Stimulated activated CD4-positive, alpha-beta T cell treated with anti-CD3 and anti-CD28 coated beads, Interleukin-2, amount 100 ng/mL, for 24 hours (primary cell): Measurements from ENCODE around the gene IFI27L2.

Source experiments
- DNase-seq, 2 donors: peaks; one replicate each; pipeline ENCODE4 v3.0.0-alpha.2; 2020

Gene IFI27L2

DNA sequence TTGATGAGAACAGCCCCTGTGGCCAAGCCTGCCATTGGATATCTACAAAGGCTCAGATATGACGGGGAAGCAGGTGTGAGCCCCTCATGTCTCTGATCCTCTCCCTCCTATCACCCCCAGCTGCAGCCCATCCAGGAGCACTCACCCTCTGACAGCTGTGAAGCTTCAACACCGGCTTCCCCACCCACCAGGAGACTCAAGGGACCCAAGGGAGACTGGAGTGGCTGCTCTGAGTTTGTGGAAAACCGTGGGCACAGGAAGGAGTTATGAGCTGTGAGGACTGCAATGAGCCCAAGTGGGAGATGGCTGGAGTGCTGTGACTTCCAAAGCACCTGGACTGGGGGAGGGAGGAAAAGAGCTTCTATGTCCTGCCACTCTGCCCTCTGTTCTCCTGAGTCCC, 7.9 kb downstream of the IFI27L2 start:
- DNase-seq: no peak

DNA sequence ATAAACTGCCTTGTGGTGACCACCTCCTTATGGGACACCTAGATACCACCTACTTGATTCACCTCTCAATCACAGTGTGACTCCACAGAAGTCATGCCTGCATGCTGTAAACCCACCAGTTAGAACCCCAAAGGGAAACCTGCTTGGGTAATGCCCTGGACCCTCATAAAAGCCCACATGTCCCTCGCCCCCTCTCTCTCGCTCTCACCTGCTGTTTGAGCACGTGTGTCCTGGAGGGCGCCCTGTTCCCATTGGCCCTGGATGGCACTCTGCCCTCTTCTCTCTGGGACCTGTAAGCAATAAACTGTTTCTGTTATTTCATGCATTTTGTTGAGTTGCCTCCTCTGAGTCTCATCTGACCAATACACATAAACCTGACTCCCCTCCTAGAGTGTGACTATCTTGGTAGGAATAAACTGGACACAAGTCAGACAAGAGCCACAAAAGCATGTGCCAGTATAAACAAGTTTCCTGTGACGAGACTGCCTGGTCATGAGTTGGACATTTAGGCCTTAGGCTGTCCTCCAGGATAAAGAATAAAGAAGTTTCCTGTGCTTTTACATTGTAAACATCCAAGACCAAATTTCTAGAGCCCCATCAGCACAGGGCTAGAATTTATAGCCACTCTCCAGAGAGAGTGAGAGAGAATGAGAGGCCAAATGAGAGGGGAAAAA, 8.6 kb downstream of the IFI27L2 start:
- DNase-seq: no peak

DNA sequence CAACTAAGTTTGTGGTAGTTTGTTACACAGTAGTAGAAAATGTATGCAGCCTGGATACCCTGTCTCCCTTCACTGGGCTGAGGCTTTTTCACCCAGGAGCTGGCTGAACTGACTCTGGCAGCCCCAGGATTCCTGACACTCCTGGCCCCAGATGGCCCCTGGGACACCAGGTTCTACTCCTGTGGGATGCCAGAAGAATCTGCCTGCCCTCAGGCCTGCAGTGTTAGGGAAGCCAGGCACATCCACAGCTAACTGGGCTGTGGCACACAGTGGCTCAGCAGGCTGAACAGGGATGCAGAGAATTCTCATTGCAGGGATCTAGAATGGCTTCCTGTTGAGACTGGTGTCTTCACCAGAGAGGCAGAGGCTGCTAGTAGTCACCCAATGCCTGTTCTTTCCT, 10.3 kb downstream of the IFI27L2 start:
- no peak for DNase-seq

DNA sequence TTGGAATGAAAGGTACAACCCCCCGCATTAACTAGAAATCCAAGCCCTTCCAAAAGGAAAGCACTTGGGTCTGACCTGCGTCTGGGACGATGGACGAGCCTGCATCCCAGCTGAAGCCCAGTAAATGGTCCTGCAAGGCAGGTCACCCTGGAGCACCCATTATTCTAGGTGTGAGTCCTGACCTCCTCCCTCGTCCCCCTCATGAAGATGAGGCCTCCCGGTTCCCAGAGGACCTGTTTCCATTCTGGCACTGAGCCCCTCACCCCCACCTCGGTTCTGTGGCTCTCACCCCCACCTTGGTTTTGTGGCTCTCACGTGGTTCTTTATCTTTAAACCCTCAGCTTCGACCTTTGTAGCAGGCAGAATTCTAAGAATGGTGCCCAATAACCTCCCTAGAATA, 11.5 kb downstream of the IFI27L2 start:
- no peak for DNase-seq

DNA sequence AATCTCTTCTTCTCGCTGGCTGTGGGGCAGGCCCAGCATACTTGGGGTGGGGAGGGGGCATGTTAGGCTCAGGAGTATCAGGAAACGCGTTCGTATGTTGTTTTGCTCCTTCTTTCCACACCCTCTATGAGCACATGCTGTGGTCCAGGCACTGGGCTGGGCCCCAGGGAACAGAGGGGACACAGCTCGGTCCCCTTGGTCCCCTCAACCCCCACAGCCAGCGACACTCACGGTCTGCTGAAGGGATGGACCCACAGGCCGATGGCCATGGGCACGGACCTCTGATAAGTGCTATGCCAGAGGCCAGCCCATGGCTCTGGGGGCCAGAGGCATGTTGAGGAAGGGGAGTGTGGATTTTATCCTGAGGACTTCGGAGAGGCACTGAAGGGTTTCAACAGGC, 12.7 kb downstream of the IFI27L2 start:
- DNase-seq: no peak

- no peak for DNase-seq
Measured at GRCh38 chr14:94115631-94116030, 13.8 kb downstream of the IFI27L2 start.

DNA sequence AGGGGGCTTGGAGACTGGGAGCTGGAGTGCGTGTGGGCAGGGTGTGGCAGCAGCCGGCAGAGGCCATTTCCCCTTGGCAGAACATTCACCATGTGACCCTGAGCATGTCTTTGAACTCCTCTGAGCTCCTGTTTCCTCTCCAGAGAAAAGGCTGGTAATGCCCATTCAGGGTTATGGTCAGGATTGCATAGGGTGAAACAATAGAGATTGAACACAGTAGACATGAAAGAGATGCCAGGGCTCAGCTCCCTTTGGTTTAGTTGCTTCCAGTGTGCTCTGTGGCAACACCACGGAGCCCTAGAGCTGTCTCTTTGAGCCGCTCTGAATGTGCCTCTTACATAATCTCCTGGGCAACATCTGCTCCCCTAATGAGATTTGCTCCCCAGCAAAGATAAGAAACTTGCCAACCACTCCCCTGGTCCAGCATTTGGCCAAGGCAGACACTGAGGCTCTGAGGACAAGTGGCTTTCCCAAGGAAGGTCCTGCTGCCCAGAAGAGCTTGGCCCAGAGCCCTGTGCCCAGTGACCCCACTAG, 14.3 kb downstream of the IFI27L2 start:
- no peak for DNase-seq

DNA sequence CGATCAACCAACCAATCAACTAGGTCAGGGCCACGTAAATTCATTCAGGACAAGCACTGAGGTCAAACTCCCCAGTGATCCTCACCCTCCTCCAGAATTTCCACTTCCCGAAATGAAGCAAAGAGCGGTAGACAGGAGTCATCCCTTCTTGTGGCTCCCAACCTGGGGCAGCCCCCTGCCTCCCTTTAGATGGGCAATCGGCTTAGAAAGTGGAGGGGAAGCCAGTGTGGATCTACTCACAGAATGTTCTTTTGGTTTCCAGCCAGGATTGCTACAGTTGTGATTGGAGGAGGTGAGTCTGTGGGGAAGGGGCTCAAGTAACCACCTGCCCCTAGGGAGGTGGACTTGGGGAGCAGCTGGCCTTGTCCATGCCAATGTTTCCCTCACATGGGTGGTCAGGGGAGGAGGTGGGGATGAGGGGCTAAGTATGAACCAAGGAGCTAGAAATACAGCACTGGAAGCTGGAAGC, 14.8 kb downstream of the IFI27L2 start:
- no peak for DNase-seq

DNA sequence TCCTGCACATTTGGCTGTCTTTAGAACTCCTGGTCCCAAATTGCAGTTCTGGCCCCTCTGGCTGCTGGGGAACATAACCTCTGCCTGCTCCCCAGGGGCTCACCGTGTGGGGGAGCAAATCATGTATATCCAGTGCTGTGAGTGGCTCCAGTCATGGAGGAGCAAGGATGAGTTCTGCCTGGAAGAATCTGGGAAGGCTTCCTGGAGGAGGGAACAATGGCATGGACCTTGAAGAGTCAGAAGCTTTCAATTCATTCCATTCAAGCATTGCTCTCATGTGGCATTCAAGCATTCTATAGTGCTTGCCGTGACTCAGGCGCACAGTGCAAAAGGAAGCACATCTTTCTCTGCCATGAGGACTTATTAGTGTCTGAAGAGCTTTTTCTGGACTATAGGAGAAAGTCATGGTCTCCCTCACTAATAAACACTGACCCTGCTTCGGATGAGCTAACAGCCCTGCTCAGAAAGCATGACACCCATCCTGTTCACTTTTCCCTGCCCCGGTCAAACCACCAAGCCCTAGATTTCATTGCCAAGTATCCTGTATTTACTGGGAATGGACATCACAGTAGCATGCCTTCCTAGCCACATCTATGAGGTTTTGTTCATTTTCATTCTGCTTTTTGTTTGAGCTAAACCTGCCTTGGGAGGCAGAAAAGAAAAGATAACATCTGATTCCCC, 15.4 kb downstream of the IFI27L2 start:
- DNase-seq: no peak

DNA sequence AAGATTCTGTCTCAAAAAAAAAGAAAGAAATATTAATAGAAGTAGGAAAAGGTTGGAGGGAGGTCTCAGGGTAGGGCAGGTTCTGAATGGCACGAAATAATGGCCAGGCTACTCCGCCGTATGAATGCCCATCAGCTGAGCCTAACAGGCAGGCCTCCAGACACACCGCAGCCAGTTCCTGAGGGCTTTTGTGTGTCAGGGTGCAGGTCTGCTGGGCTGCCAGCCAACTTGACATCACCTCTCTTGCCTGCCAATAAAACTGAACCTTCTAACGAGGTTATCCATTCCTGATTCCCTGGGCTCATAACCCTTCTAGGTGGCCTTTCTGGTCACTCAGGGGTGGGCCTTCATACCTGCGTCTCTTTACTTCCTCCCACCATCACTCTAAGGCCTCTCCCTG, 15.9 kb downstream of the IFI27L2 start:
- no peak for DNase-seq

- no peak for DNase-seq
Measured at GRCh38 chr14:94113073-94113472, 16.3 kb downstream of the IFI27L2 start.

- no peak for DNase-seq
Measured at GRCh38 chr14:94112513-94113063, 16.8 kb downstream of the IFI27L2 start.

DNA sequence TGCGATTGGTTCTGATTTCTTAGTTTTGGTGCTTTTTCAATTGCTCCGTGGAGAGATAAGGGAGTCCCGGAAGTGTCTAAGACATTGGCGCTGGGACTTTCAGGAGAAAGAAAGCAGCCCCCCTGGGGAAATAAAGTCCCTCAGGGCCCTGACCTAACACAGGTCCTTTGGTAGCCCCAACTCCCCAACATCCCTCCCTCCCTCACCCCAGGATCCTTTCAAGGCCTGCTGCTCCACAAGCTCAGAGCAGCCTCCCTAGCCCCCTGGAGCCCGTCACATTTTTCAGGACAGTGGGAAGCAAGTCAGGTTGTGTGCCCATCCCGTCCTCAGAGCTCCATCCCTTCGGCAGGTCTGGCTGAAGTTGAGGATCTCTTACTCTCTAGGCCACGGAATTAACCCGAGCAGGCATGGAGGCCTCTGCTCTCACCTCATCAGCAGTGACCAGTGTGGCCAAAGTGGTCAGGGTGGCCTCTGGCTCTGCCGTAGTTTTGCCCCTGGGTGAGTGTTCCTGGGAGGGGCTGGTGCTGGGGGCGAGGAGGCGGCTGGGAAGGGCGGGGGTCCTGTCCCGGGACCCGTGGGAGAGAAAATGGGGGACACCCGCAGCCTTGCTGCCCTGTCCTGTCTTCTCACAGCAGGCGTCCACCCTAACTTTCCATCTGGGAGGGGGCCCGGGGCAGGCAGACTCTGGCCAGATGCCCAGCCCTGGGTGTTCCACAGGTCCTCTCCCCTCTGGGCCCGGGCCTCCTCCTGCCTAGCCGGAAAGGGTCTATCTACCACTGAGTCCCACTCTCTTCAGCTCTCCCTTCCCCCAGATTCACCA, 17.9 kb downstream of the IFI27L2 start:
- DNase-seq: no peak

- no peak for DNase-seq
Measured at GRCh38 chr14:94110552-94111181, 18.7 kb downstream of the IFI27L2 start, which contains the start of gene IFI27. IFI27 (plus strand) TSS chr14:94110736.

DNA sequence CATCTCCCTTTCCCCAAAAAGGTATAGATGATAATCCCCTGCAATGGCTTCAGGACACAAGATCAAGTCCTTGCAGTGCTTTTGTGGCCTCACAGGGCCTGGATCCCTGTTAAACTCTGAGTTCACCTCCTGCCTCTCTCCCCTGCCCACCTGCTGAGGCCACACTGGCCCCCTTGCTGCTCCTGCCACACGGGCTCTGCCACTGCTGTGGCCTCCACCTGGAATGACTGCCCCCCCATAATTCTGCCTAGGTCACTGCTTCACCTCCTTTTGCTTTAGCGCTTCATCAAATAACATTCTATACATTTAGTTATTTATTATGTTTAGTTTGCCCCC, 19.5 kb downstream of the IFI27L2 start:
- DNase-seq: no peak

DNA sequence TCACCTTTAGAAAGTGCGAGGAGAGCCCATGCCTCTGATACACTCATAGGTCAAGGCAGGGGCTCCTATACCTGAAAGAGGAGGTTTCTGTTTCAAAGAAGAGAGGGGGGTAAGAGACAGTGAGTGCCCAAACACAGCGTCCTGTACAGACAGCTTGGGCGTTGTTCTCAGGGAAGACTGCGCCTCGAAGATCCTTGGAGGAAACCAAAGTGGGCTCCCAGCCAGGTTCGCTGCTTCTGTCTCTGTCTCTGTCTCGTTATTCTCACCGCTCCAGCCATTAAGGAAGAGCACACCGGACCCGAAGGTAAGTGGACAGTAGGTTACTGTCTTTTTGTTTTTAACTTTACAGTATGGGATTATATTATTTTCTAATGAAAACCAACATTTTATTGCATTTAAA, 24.7 kb downstream of the IFI27L2 start:
- no peak for DNase-seq

- DNase-seq: no peak
Measured at GRCh38 chr14:94103554-94104150, 25.8 kb downstream of the IFI27L2 start.

GRCh38 chr14:94102768-94103482, 26.5 kb downstream of the IFI27L2 start:
- no peak for DNase-seq

GRCh38 chr14:94101748-94102147, 27.7 kb downstream of the IFI27L2 start:
- no peak for DNase-seq

DNA sequence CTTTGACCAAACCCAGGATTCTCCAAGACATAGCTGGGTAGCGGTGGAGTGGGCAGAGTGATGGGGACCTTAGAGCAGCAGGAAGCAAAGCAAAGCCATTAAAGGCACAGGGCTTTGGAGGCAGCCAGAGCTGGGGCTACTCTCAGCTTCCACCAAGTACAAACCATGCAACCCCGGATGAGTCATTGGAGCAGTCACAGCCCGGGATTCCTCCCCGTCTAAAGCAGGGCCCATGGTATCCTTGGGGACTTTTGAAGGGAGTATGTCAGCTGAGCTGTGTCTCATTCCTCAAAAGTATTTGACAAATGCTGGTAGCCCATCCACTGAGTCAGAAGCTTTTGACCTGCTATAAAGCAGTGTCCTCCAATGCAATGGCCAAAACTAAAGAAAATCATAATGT, 28.6 kb downstream of the IFI27L2 start:
- DNase-seq: no peak

GRCh38 chr14:94099006-94099405, 30.4 kb downstream of the IFI27L2 start:
- DNase-seq: no peak
